ENCODE data around the gene PDE8B. TPM values are rescaled to one million over a fixed set of nuclear protein-coding genes. Genes with fewer than 3 reads are reported as not detected.
"Not testable (repeated sequence)": the region's sequence is repeated elsewhere in the genome, so short reads cannot be mapped to it uniquely, and the experiment has no call there.

PDE8B gene
- total RNA-seq, 1 donor from 2014 or later, result not detected

- Mint-ChIP-seq H3K4me1 (no peaks in the 10 kb centered on the region), H3K27ac (no peak overlapping the region), H3K4me3 (no peak overlapping the region), H3K9me3 (no peaks in the 10 kb centered on the region), H3K27me3 (no peaks in the 10 kb centered on the region), H3K36me3 (ENCODE audit: low read depth) (peaks cover 46% of the 10 kb centered on the region)
- DNase-seq (no peak), ATAC-seq (ENCODE audit: low read depth) (no peak)
- CTCF ChIA-PET, result no interaction called here
- POLR2A ChIA-PET, result no interaction called here
- TF ChIP-seq CTCF (IDR thresholded peaks at IDR 0.05), result no peak
- intact Hi-C loops (cut with micrococcal nuclease), result no loop called here
Measured at GRCh38 chr5:77454123-77454522, 243.6 kb downstream of the PDE8B start.

- no peaks in the 10 kb centered on the region for H3K27me3 Mint-ChIP-seq
- H3K4me1 Mint-ChIP-seq, result peaks cover 11% of the 10 kb centered on the region
- DNase-seq, result no peak
- H3K36me3 Mint-ChIP-seq (ENCODE audit: low read depth), result peaks cover 22% of the 10 kb centered on the region
- H3K4me3 Mint-ChIP-seq, result no peak overlapping the region
- no peak for ATAC-seq (ENCODE audit: low read depth)
- H3K9me3 Mint-ChIP-seq, result no peaks in the 10 kb centered on the region
- intact Hi-C loops (cut with micrococcal nuclease), result no loop called here
- no peak overlapping the region for H3K27ac Mint-ChIP-seq
- TF ChIP-seq CTCF (IDR thresholded peaks at IDR 0.05), result no peak
- CTCF ChIA-PET, result no interaction called here
- POLR2A ChIA-PET, result no interaction called here
Measured at GRCh38 chr5:77461287-77461686, 250.8 kb downstream of the PDE8B start.

GRCh38 chr5:77463905-77464304, 253.4 kb downstream of the PDE8B start:
- Mint-ChIP-seq H3K9me3 (peaks cover 2% of the 10 kb centered on the region), H3K36me3 (ENCODE audit: low read depth) (peaks cover 27% of the 10 kb centered on the region), H3K4me3 (no peak overlapping the region), H3K27me3 (no peaks in the 10 kb centered on the region), H3K27ac (no peak overlapping the region), H3K4me1 (peaks cover 11% of the 10 kb centered on the region)
- ChIA-PET CTCF (interaction anchor here (0.9 kb wide), 1 partner anchor 28 kb away, joined by 5 read pairs; the partner anchor contains the start of gene WDR41), POLR2A (interaction anchor here (0.6 kb wide), 1 partner anchor 831 kb away, joined by 5 read pairs; no protein-coding TSS in a partner anchor)
- DNase-seq (no peak), ATAC-seq (ENCODE audit: low read depth) (no peak)
- no peak for TF ChIP-seq CTCF (IDR thresholded peaks at IDR 0.05)
- intact Hi-C loops (cut with micrococcal nuclease), result no loop called here

- Mint-ChIP-seq H3K4me1 (peaks cover 11% of the 10 kb centered on the region), H3K36me3 (ENCODE audit: low read depth) (peaks cover 37% of the 10 kb centered on the region), H3K9me3 (peaks cover 12% of the 10 kb centered on the region)
- H3K27ac Mint-ChIP-seq; DNase-seq; ATAC-seq (ENCODE audit: low read depth); H3K27me3 Mint-ChIP-seq; POLR2A ChIA-PET; intact Hi-C loops (cut with micrococcal nuclease); CTCF ChIA-PET; H3K4me3 Mint-ChIP-seq: not testable (repeated sequence)
Measured at GRCh38 chr5:77468875-77469274, 258.4 kb downstream of the PDE8B start.

- CTCF ChIA-PET; H3K4me1 Mint-ChIP-seq; intact Hi-C loops (cut with micrococcal nuclease); H3K27ac Mint-ChIP-seq; H3K9me3 Mint-ChIP-seq; H3K4me3 Mint-ChIP-seq; POLR2A ChIA-PET; H3K27me3 Mint-ChIP-seq; DNase-seq; ATAC-seq (ENCODE audit: low read depth): not testable (repeated sequence)
- peaks cover 38% of the 10 kb centered on the region for H3K36me3 Mint-ChIP-seq (ENCODE audit: low read depth)
Measured at GRCh38 chr5:77475041-77475440, 264.6 kb downstream of the PDE8B start.

Other genes with a start within 250 kb of the PDE8B start
- gene AGGF1, start 180.3 kb upstream of the PDE8B start, total RNA-seq, result 22.2 and 26.5 TPM in 2 replicates
- 3.2 and 3.5 TPM in 2 replicates for gene ZBED3, start 123.4 kb upstream of the PDE8B start, total RNA-seq

All from activated B cell treated with CpG ODN at 0.5 μM for 24 hours (primary cell).